ENCODE data around the gene RPS8.
"Not testable (repeated sequence)": the region's sequence is repeated elsewhere in the genome, so short reads cannot be mapped to it uniquely, and the experiment has no call there.

RPS8 gene

DNA sequence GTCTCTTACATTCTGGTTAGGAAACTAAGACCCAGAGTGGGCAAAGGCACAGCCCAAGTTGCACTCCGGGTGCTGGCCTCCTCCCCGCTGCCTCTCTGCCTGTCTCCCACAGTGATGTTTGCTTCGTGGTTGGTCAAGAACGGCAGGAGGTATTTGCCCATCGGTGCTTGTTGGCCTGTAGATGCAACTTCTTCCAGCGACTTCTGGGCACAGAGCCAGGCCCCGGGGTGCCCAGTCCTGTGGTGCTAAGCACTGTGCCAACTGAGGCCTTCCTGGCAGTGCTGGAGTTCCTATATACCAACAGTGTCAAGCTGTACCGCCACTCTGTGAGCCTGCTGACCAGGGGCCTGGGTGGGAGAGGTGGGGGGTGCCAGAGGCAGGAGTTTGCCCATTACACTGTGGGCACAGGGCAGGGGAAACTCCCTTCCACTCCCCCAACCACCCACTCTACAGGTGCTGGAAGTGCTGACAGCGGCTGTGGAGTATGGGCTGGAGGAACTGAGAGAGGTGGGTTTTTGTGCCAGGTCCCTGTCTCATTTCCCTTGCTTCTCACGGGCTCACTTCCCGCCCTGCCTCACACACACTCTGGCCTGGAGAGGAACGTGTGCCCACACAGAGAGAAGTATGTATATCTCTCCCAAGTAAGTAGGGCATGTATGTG is 34.9 kb downstream of the RPS8 start:
- peak in 29 of 42 donors; percentile 38 to 76 (median 57) for DNase-seq

DNA sequence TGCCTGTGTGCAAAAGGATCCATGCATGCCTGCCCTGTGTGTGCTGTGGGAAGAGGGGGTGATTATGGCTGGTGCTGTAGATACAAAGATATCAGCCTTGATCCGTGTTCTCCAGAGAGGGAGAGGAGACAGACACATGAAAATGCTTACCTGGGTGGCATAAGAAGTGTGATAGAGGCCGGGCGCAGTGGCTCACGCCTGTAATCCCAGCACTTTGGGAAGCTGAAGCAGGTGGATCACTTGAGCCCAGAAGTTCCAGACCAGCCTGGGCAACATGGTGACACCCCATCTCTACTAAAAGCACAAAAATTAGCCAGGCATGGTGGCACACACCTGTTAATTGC is 35.4 kb downstream of the RPS8 start:
- intact Hi-C loops (cut with DNase I) = not testable (repeated sequence)
- DNase-seq = peak in 2 of 42 donors; percentile 11 to 16

More for the DNA sequence above, 34.9 kb downstream of the RPS8 start:
- intact Hi-C loops (cut with DNase I) = no loop called here

DNA sequence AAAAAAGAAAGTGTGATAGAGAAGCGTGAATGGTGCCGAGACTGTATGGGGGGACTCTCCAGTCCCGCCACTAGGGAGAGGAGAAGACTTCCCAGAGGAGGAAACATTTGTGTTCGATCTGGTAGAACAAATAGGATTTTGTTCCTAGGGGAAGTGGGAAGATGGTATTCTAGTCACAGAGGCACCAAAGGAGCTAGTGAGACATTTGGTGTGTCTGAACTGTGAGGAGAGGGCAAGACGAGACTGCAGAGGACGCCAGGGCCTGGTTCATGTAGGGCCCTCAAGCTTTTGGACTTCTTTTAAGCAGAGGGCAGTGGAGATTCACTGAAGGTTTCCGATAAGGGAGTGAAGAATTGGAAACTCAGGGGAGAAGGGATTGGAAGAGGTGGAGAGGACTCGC is 35.9 kb downstream of the RPS8 start:
- intact Hi-C loops (cut with DNase I) = no loop called here

GRCh38 chr1:44812822-44813543 is 37.6 kb downstream of the RPS8 start:
- DNase-seq = peak in 12 of 42 donors; percentile 21 to 65 (median 49)
- intact Hi-C loops (cut with DNase I) = no loop called here

More for the DNA sequence above, 35.9 kb downstream of the RPS8 start:
- DNase-seq = peak in 1 of 42 donors; percentile 1

DNA sequence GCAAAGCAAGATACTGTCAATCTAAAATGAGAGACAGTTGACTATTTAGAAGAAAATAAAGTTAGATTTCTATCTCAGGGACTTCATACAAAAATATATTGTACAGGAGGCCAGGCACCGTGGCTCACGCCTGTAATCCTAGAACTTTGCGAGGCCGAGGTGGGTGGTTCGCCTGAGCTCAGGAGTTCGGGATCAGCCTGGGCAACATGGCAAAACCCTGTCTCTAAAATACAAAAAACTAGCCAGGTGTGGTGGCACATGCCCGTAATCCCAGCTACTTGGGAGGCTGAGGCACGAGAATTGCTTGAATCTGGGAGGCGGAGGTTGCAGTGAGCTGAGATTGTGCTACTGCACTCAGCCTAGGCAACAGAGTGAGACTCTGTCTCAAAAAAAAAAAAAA is 40.6 kb downstream of the RPS8 start:
- peak in 1 of 42 donors; percentile 20 for DNase-seq
- intact Hi-C loops (cut with DNase I) = not testable (repeated sequence)

DNA sequence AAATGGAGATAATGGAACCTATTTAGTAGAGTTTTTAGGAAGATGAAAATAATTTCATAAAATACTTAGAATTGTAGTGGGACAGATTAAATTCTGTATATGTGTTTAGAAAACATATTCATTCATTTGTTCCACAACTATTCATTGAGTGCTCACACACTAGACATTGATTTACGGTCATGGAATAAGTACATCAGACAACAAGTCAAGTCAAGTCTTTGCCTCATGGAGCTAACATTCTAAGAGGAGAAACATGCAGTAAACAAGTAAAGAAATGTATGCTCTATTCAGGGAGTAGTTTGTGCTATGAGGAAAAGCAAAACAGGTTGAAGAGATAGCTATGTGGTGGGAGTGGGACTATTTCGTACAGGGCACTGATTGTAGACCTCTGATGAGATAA is 42.0 kb downstream of the RPS8 start:
- no peak for DNase-seq

DNA sequence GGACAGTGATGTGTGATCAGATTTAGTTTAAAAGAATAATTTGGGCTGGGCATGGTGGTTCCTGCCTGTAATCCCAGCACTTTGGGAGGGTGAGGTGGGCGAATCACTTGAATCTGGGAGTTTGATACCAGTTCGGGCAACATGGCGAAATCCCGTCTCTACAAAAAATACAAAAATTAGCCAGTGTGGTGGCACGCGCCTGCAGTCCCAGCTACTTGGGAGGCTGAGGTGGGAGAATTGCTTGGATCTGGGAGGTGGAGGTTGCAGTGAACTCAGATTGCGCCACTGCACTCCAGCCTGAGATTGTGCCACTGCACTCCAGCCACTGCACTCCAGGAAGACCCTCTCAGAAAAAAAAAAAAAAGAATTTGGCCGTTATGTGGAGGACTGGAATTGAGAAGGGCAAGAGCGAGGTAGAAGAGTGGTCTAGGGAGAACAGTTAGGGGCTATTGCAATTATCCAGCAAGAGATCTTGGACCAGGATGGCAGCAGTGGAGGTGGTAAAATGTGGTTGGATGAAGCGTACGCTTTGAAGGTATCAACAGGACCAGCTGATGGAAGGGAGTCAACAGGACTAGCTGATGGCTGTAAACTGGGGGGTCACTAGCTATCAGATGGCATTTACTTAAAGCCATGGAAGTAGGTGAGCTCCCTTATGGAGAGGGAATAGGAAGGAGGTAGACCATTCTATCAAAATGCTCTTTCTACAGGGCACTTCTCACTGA is 42.6 kb downstream of the RPS8 start:
- intact Hi-C loops (cut with DNase I) = no loop called here
- peak in 1 of 42 donors; percentile 25 for DNase-seq

More for the DNA sequence above, 42.0 kb downstream of the RPS8 start:
- intact Hi-C loops (cut with DNase I) = no loop called here

- intact Hi-C loops (cut with DNase I) = no loop called here
- peak in 3 of 42 donors; percentile 0 to 6 (median 5) for DNase-seq
These were observed 43.9 kb downstream of the RPS8 start for GRCh38 chr1:44819196-44819607.

- peak in 41 of 42 donors; percentile 45 to 85 (median 67) for DNase-seq
- intact Hi-C loops (cut with DNase I) = loop anchor here (2.0 kb wide), 1 partner anchor 19 kb away; the partner anchor contains the start of gene PLK3
These were observed 44.4 kb downstream of the RPS8 start for GRCh38 chr1:44819608-44820327.

- intact Hi-C loops (cut with DNase I) = loop anchor here (2.0 kb wide), 1 partner anchor 20 kb away; the partner anchor contains the start of gene PLK3
- peak in 2 of 42 donors; percentile 4 to 28 for DNase-seq
These were observed 45.2 kb downstream of the RPS8 start for GRCh38 chr1:44820328-44821239.

- intact Hi-C loops (cut with DNase I) = loop anchor here (2.0 kb wide), 1 partner anchor 20 kb away; the partner anchor contains the start of gene PLK3
- peak in 1 of 42 donors; percentile 24 for DNase-seq
These were observed 45.9 kb downstream of the RPS8 start for GRCh38 chr1:44821240-44821715.

DNA sequence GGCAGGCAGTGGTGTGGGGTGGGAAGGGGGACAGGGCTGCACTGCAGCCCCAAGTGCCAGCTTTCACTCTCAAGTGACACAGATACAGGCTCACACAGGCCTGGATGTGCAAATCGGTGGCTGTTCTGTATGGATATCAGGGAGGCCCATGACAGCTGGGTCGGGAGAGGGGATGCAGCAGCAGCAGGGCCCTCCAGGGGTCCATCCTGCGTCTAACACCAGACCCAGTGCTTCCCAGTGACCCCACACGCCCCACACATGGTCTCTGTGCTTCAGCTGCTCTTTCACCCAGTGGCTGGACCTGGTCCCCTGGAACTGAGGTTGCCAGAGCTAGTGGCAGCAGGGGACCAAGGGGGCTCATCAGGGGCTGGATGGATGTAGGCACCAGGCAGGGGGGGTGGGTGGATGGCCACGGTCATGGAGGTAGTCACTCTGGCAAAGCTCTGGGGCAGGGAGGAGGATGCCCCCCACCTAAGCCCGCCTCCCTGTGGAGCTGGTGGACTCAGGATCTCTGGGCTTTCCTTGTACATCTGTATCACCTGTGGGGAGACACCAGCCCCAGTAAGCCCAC is 46.9 kb downstream of the RPS8 start:
- DNase-seq = peak in 2 of 42 donors; percentile 3 to 28
- intact Hi-C loops (cut with DNase I) = no loop called here

DNA sequence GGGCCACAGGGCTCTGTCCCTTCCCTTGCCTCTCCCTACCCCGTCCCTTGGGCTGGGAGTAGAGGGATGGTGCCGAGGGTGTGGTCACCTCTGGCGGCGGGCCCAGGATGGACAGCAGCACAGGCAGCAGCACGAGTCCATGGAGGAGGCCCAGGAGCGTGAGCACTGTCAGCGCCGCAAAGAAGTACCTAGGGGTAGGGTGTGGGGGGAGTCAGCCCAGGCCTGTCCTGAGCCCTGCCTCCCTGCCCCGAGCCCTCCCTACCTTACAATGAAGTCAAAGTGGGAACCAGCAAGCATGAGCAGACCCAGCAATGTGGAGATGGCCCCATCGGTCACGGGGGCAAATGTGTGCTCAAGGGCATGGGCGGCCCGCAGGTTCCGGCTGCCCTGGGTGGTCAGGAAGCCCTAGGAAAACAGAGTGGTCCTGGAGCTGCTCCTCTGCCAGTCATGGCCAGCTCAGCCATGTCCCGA is 47.7 kb downstream of the RPS8 start:
- DNase-seq = peak in 1 of 42 donors; percentile 26
- intact Hi-C loops (cut with DNase I) = no loop called here

DNA sequence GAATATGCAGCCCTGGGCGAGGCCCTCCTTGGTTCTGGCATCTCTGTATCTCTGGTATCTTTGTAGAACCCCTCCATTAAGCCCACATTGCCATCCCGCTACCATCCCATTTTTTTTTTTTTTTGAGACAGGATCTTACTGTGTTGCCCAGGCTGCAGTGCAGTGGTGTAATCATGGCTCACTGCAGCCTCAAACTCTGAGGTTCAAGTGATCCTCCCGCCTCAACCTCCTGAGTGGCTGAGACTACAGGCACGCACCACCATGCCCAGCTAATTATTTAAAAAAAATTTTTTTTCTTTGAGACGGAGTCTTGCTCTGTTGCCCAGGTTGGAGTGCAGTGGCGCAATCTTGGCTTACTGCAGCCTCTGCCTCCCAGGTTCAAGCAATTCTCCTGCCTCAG is 49.1 kb downstream of the RPS8 start:
- peak in 1 of 42 donors; percentile 10 for DNase-seq
- intact Hi-C loops (cut with DNase I) = not testable (repeated sequence)

- peak in 24 of 42 donors; percentile 32 to 64 (median 57) for DNase-seq
- intact Hi-C loops (cut with DNase I) = no loop called here
These were observed 51.2 kb downstream of the RPS8 start for GRCh38 chr1:44826375-44827196.

All from head of caudate nucleus (tissue), 42 donors.